GM23338 (cell line): ENCODE data around the gene PPIAL4G.
"Not testable (repeated sequence)": the region's sequence is repeated elsewhere in the genome, so short reads cannot be mapped to it uniquely, and the experiment has no call there.

Experiments used
- CREB1 ChIP-seq: fragments of 250-450 bp; sonication (Bioruptor Pico); IDR thresholded peaks from 2 replicates; pipeline ENCODE4 v1.5.0; 2020; ENCODE audit warnings: low read depth, mild to moderate bottlenecking, moderate library complexity
- CTCF ChIP-seq, 2 experiments: fragments of 200-600 bp in 1 of 2; sonication (generic) in 1 of 2; conservative IDR thresholded peaks; 2 replicates each; pipeline versions ENCODE4 v1.5.1 to v1.6.1; 2016 to 2017; ENCODE audit warnings: antibody characterized with exemption in 2 of 2, low read depth in 2 of 2, mild to moderate bottlenecking in 2 of 2, moderate library complexity in 1 of 2
- ETS1 ChIP-seq: IDR thresholded peaks from 2 replicates; pipeline ENCODE4 v1.6.1; 2016; ENCODE audit warnings: antibody characterized with exemption
- EZH2 ChIP-seq: fragments of 200-600 bp; sonication (generic); IDR thresholded peaks from one replicate; pipeline ENCODE4 v1.8.0; 2017; ENCODE audit warnings: antibody characterized with exemption, mild to moderate bottlenecking, low read depth; ENCODE audit not compliant: unreplicated experiment
- EZH2phosphoT487 ChIP-seq: fragments of 200-600 bp; sonication (generic); IDR thresholded peaks from one replicate; pipeline ENCODE4 v1.8.1; 2018; ENCODE audit warnings: antibody characterized with exemption; ENCODE audit not compliant: unreplicated experiment
- POLR2AphosphoS5 ChIP-seq: IDR thresholded peaks from 2 replicates; pipeline ENCODE4 v1.6.1; 2016; ENCODE audit warnings: antibody characterized with exemption, low read depth
- TF ChIP-seq, protein P1 (sequence below): IDR thresholded peaks from one replicate; pipeline ENCODE4 v1.6.1; 2018; ENCODE audit warnings: antibody characterized with exemption; ENCODE audit not compliant: unreplicated experiment

GRCh38 chr1:148526587-148526986 lies 43.5 kb upstream of the PPIAL4G start:
- TF ChIP-seq EZH2; CTCF (conservative IDR thresholded peaks at IDR 0.05; ENCODE audit: low read depth in 2 of 2); CREB1; EZH2phosphoT487; POLR2AphosphoS5; ETS1: not testable (repeated sequence)
- TF ChIP-seq, protein P1, sequence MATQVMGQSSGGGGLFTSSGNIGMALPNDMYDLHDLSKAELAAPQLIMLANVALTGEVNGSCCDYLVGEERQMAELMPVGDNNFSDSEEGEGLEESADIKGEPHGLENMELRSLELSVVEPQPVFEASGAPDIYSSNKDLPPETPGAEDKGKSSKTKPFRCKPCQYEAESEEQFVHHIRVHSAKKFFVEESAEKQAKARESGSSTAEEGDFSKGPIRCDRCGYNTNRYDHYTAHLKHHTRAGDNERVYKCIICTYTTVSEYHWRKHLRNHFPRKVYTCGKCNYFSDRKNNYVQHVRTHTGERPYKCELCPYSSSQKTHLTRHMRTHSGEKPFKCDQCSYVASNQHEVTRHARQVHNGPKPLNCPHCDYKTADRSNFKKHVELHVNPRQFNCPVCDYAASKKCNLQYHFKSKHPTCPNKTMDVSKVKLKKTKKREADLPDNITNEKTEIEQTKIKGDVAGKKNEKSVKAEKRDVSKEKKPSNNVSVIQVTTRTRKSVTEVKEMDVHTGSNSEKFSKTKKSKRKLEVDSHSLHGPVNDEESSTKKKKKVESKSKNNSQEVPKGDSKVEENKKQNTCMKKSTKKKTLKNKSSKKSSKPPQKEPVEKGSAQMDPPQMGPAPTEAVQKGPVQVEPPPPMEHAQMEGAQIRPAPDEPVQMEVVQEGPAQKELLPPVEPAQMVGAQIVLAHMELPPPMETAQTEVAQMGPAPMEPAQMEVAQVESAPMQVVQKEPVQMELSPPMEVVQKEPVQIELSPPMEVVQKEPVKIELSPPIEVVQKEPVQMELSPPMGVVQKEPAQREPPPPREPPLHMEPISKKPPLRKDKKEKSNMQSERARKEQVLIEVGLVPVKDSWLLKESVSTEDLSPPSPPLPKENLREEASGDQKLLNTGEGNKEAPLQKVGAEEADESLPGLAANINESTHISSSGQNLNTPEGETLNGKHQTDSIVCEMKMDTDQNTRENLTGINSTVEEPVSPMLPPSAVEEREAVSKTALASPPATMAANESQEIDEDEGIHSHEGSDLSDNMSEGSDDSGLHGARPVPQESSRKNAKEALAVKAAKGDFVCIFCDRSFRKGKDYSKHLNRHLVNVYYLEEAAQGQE = not testable (repeated sequence)
